NCI-H226 (cell line): ENCODE measurements around the gene SPIRE1.
"Not testable (repeated sequence)": the region's sequence is repeated elsewhere in the genome, so short reads cannot be mapped to it uniquely, and the experiment has no call there.

ENCODE experiments used
- DNase-seq: peaks from one replicate; pipeline ENCODE4 v3.0.0-alpha.2; 2015

SPIRE1 gene

DNA sequence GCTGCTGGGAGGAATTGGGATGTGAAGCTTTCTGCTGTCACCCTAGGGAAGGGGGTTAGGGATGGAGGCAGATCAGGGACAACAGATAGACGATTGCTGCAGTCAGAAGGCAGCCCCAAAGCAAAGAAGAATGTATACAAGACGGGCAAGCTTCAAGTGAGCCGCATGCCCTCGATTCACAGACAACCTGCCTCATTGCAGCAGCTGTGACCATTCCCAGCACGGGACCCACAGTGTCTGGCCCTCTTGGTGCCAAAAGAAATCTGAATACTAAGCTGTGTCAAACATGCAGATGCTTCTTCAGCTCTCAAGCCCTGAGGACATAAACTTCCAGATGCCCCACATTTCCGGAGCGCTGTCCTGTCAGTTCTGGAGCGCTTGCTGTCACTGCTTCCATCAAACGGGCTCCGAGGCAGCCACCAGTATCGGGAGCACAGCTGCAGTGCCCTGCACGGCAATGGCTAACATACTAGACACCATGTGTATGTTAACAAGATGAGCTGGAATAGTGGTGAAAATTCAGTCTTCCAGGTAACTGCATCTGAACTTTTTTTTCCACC lies 216.4 kb downstream of the SPIRE1 start:
- DNase-seq = no peak

GRCh38 chr18:12438257-12438656 lies 219.7 kb downstream of the SPIRE1 start:
- no peak for DNase-seq

DNA sequence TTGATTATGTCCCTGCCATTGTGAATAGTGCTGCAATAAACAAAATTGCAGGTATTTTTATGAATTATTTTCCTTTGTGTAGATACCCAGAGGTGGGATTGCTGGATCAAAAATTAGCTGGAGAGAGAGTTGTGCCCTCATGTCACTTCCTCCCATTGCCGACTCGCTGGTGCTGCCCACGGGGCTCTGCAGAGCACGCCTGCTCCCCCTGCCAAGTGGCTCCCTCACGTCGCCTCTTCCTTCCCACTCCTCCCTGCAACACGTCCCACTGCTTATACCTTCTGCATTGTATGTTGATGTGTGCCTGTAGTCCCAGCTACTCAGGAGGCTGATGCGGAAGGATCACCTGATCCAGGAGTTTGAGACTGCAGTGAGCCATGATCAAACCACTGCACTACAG lies 222.0 kb downstream of the SPIRE1 start:
- DNase-seq = no peak

DNA sequence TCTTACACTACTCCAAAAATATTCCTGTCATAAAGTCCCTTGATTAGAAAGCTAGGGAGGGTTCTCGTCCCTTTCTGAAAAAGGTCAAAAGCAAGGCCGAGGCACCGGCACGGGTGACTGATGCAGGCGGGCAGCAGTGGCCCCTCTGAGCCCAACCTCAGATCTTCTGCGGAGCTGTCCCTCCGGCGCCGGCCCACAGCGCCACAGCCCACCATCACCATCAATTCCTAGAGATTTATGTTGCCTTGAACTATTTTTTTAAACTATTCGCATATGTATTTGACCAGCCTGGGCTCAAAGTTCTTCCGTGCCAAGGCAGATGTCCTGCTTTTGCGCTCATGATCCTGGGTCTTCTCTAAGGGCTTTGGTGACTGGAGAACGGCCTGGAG lies 223.4 kb downstream of the SPIRE1 start:
- no peak for DNase-seq

DNA sequence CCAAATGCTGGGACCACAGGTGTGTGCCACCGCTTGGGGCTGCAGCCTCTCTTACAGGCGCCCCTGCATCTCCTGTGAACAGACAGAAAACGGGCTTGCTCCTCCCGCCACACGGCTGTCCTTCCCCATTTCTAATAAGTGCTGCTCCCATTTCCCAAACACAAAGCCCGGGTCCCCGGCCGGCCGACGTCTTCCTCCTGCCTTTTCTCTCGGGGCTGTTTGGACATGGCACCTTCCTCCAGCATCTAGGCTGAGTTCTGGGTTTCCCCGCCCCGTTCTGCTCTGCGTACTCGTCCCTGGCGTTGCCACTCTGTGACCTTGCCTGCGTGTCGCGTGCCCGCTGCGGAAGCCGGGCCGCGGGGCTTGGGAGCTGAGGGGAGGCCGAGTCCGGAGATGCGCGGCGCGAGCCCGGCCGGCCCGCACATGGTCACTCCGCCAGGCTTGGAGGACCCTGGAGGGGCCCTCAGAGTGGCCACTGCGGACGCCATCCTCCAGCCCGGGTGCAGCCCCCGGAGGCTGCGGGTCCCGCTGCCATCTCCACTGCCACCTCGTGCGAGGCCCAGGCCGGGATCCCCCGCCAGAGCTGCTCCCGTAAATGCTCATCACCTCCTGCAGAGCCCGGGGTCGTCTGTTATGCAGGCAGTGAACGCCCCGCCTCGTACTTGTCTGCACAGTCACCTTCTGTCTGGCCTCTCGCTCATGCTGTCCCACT lies 223.9 kb downstream of the SPIRE1 start:
- no peak for DNase-seq

- DNase-seq = no peak
Measured at GRCh38 chr18:12432881-12433280, 225.0 kb downstream of the SPIRE1 start.

GRCh38 chr18:12432196-12432595 lies 225.7 kb downstream of the SPIRE1 start:
- no peak for DNase-seq

DNA sequence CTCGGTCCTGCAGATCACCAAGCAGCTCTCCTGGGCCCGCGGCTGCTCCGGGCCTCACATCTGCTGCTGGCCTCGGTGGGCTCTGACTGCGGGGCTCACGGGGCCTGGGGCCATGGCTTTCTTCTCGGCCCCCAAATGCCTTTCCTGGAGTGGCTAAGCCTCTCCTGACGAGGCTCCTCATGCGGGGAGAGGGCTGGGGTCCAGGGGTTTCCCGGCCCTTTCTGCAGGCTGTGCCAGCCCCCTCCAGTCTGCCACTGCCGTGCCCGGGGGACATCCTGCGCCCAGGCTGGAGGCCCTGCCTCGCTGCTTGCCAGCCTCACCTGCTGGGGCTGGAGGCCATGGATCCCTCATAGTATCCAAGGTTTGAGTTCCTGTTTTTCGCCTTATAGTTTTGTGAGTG lies 226.3 kb downstream of the SPIRE1 start:
- no peak for DNase-seq

DNA sequence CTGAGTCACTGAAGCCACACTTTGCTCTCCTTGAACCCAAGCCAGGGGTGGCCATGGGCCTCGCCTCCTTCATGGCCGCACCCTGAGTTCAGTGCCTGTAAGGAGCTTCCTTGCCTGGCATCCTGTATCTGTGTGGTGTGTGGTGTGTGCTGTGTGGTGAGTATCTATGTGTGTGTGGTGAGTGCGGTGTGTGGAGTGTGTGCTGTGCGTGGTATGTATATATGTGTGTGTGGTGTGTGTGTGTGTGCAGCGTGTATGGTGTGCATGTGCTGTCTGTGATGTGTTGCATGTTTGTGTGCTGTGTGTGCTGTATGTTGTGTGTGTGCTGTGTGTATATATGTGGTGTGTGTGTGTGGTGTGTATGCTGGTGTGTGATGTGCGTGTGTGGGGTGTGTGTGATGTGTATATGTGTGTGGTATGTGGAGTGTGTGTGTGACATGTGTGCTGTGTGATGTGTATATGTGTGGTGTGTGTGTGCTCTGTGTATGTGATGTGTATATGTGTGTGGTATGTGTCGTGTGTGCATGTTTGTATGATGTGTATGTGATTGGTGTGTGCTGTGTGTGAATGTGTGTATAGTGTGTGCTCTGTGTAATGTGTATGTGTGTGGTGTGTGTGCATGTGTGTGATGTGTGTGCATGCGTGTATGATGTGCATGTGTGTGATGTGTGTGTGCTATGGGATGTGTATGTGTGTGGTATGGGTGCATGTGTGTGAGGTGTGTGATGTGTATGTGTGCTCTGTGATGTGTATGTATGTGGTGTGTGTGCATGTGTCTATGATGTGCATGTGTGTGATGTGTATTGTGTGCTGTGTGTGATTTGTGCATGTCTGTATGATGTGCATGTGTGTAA lies 227.5 kb downstream of the SPIRE1 start:
- DNase-seq = no peak

DNA sequence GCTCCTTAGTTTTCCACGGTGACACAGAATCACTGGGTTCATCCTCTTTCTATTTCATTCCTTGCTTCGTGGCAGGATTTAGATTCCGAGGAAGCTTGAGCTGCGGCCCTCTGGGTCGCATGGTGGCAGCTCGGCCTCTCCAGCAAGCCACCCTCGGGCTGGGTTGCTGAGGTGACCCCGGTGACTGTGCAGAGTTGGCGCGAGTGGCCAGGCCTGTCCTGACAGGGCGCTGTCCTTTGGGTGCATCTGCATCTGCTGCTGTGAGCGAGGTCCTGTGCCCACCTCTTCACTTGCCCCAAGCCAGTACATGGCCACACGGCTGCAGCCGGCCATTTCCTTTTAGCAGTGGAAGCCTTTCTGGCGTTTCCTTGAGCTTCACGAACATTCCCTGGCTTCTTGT lies 228.4 kb downstream of the SPIRE1 start:
- DNase-seq = no peak

GRCh38 chr18:12428923-12429322 lies 229.0 kb downstream of the SPIRE1 start:
- DNase-seq = no peak

DNA sequence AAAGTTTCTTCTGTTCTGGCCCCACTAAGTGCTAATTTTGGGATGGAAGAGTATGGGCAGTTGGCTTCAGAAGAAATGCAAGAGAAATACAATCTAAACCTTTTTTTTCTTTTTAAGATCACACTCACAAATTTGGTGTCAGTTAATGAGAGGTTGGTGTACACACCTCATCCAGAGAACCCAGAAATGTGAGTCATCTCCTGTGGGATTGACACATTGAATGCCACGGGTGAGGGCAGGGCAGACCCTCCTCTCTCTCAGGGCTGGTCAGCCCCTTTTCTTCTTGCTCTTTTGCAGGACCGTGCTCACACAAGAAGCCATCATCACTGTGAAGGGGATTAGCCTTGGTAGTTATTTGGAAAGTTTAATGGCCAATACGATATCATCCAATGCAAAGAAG lies 231.0 kb downstream of the SPIRE1 start:
- DNase-seq = no peak

GRCh38 chr18:12424252-12424651 lies 233.7 kb downstream of the SPIRE1 start:
- no peak for DNase-seq

- DNase-seq = no peak
Measured at GRCh38 chr18:12423820-12424219, 234.1 kb downstream of the SPIRE1 start.

GRCh38 chr18:12423393-12423792 lies 234.5 kb downstream of the SPIRE1 start:
- DNase-seq = no peak

DNA sequence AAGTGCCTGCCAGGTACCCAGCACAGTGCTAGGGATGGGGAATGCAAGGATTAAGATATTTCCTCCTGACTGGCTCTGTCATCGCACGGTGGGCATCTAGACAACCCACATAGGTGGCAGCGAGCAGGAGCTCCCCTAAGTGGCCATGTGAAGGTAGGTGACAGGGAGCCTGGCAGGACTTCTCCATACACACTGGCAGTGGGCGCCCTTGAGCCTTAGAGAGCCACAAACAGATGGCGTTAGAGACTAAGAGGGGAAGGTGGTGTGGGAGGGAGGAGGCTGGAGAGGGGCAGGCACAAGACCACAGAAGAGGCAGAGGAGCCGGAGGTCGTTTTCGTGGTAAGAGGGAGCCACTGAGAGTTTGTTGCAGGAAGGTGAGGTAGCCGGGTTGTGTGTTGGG lies 235.0 kb downstream of the SPIRE1 start:
- no peak for DNase-seq

DNA sequence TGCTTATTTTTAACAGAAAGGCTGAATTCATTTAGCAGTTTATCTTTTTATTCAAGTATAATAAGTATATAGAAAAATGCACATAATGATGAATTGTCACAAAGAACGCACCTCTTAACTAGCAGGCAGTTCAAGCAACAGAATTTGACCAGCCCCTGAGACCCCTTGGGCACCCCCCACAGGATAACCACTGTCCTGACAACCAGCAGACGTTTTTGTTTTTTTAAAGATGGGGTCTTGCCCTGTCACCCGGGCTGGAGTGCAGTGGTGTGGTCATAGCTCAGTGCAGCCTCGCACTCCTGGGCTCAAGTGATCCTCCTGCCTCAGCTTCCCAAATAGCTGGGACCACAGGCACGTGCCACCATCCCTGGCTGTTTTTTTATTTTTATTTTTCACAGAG lies 236.2 kb downstream of the SPIRE1 start:
- DNase-seq = no peak

GRCh38 chr18:12420821-12421421 lies 237.0 kb downstream of the SPIRE1 start:
- no peak for DNase-seq

GRCh38 chr18:12417687-12418086 lies 240.2 kb downstream of the SPIRE1 start:
- DNase-seq = no peak

DNA sequence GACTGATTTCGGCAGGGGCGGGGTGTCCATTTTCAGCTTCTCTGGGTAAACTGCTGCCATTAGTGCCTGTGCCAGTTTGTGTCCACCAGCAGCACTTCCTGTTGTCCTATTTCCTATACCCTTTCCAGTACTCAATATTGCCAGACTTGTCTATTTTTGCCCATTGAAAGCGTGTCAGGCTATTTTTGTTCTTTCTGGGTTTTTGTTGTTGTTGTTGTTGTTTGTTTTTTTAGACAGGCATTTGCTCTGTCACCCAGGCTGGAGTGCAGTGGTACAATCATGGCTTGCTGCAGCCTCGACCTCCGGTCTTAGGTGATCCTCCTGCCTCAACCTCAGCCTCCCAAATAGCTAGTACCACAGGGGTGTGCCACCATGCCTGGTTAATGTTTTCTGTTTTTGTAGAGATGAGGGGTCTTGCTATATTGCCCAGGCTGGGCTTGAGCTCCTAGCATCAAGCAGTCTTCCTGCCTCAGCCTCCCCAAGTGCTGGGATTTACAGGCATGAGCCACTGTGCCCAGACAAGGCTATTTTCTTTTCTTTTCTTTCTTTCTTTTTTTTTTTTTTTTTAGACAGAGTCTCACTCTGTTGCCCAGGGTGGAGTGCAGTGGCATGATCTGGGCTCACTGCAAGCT lies 241.7 kb downstream of the SPIRE1 start:
- no peak for DNase-seq

DNA sequence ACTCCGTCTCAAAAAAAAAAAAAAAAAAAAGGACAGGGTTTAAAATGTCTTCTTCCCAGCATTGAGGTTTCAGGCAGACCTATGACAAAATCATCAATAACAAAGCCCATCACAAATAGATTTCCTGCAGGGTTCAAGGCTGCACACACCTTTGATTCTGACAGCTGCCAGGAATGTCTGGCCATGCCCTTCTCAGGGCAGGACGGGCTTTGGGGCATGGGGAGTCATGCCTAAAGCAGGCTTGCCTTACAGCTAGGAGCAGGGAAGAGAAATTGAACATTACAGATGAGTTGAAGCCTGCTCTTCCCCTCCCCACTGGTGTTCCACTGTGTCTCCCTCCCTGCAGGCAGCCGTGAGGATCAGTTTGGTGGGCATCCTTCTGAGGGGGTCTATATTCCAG lies 246.5 kb downstream of the SPIRE1 start:
- no peak for DNase-seq

DNA sequence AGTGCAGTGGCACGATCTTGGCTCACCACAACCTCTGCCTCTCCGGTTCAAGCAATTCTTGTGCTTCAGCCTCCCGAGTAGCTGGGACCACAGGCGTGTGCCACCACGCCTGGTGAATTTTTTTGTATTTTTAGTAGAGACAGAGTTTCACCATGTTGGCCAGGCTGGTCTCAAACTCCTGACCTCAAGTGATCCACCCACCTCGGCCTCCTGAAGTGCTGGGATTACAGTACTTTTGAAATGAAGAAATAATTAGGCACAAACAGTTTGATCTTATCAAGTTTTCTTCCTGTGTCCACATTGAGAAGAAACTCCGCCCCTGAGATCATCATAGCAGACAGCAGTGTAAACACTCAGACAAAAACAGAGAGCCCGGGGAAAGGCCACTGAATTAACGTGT lies 247.2 kb downstream of the SPIRE1 start:
- DNase-seq = not testable (repeated sequence)

DNA sequence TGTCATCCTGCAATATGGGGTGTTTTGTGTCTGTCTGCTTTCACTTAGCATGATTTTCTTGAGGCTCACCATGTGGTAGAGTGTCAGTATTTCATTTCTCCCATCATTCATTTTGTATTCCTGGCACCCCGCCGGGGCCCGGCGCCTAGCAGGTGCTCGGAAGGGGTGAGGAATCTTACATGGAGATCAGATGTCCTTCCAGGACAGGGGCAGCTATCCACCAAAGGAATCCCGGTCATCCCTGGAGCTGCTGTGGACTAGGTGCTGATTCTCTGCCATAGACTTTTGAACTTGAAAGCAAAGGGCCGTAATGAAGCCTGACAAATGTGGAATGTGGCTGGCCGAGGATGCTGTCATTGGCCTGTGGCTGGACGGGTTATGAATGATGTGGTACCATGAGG lies 247.8 kb downstream of the SPIRE1 start:
- DNase-seq = no peak
